ENCODE data around the gene CYSLTR2. TPM values are rescaled to one million over a fixed set of nuclear protein-coding genes. Genes with fewer than 3 reads are reported as not detected.

Gene CYSLTR2
- polyA plus RNA-seq, 4 donors = 0.27 to 1.6 (median 1.4) TPM; not detected in 1

DNA sequence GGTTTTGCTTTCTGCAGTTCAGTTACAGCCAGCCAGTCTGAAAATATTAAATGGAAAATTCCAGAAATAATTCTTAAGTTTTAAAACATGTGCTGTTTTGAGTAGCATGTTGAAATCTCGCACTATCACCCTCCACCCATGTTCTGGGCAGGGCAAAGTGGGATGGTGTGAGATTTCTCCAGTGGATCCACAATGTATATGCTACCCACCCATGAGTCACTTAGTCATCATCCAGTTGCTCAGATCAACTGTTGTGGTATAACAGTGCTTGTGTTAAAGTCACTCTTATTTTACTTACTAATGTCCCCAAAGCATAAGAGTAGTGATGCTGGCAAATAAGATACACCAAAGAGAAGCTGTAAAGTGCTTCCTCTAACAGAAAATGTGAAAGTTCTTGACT, 56.4 kb downstream of the CYSLTR2 start:
- DNase-seq (no peak), FAIRE-seq (no peak)
- WGBS, 3 donors = 87 to 91% (median 90%) methylated on average over 1 of the region's 1 CpG
- no peak overlapping the region for H3K27ac ChIP-seq (ENCODE audit: low read depth in 1 of 3, low read length in 2 of 3)
- no peaks in the 10 kb centered on the region for H3K36me3 ChIP-seq (ENCODE audit: control insufficient read depth in 3 of 3, insufficient read depth in 2 of 3, low read depth in 1 of 3, low read length in 3 of 3)
- no peaks in the 10 kb centered on the region for H3K27me3 ChIP-seq (ENCODE audit: control insufficient read depth in 3 of 3, insufficient read depth in 3 of 3, low read length in 3 of 3)
- H3K4me3 ChIP-seq (ENCODE audit: low read depth in 1 of 3, low read length in 3 of 3) = no peak overlapping the region
- peaks cover 0 to 5% of the 10 kb centered on the region in 2 donors for H3K9me3 ChIP-seq (ENCODE audit: control insufficient read depth in 2 of 2, insufficient read depth in 1 of 2, low read depth in 1 of 2, low read length in 1 of 2)
- H3K4me1 ChIP-seq (ENCODE audit: control insufficient read depth in 3 of 3, insufficient read depth in 2 of 3, low read depth in 1 of 3, low read length in 2 of 3) = no peaks in the 10 kb centered on the region

DNA sequence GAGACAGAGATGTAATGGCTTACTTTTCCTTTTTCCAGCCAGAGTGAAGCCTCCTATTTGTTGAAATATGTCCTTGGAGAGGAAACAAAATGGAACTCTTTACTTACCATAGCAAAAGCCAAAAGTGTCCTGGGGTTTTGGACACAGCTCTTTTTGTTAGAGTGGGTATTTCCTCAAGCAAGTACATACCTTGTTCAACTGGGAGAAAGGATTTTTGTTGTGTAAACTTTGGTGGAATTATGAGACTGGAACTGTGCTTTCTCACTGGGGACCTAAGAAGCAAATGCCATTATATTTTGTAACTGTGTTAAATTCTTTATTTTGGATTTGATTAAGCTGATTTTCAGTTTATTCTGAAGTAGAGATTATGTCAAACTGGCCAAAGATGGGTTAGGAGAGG, 58.4 kb downstream of the CYSLTR2 start:
- FAIRE-seq = no peak

DNA sequence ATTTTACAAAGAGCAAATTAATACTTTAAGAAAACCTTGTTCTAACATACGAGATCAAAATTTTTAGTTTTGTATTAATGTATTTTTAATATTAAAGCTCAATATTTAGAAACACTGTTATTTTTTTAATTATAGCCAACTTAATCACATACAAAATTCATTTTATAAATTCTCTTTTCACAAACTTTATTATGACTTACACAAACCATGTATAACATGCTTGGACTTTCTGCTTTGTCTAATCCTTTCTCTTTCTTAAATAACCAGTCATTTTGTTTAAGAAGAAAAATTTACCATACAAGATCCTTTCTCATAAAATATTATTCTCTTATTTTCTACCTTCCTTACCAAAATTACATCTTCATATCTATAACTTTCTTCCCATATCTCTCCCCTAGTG, 62.2 kb downstream of the CYSLTR2 start:
- peaks cover 0 to 13% of the 10 kb centered on the region in 2 donors for H3K9me3 ChIP-seq (ENCODE audit: control insufficient read depth in 2 of 2, insufficient read depth in 1 of 2, low read depth in 1 of 2, low read length in 1 of 2)
- no peaks in the 10 kb centered on the region for H3K27me3 ChIP-seq (ENCODE audit: control insufficient read depth in 3 of 3, insufficient read depth in 3 of 3, low read length in 3 of 3)
- H3K27ac ChIP-seq (ENCODE audit: low read depth in 1 of 3, low read length in 2 of 3) = no peak overlapping the region
- no peak overlapping the region for H3K4me3 ChIP-seq (ENCODE audit: low read depth in 1 of 3, low read length in 3 of 3)
- no peaks in the 10 kb centered on the region for H3K36me3 ChIP-seq (ENCODE audit: control insufficient read depth in 3 of 3, insufficient read depth in 2 of 3, low read depth in 1 of 3, low read length in 3 of 3)
- WGBS, 3 donors = 82 to 94% (median 85%) methylated on average over 1 of the region's 1 CpG
- H3K4me1 ChIP-seq (ENCODE audit: control insufficient read depth in 3 of 3, insufficient read depth in 2 of 3, low read depth in 1 of 3, low read length in 2 of 3) = no peaks in the 10 kb centered on the region
- DNase-seq (no peak), FAIRE-seq (no peak)

More for the DNA sequence above, 58.4 kb downstream of the CYSLTR2 start:
- Histone ChIP-seq H3K4me3 (ENCODE audit: low read depth in 1 of 3, low read length in 3 of 3) (no peak overlapping the region), H3K27me3 (ENCODE audit: control insufficient read depth in 3 of 3, insufficient read depth in 3 of 3, low read length in 3 of 3) (no peaks in the 10 kb centered on the region), H3K9me3 (ENCODE audit: control insufficient read depth in 2 of 2, insufficient read depth in 1 of 2, low read depth in 1 of 2, low read length in 1 of 2) (peaks cover 0 to 7% of the 10 kb centered on the region in 2 donors), H3K4me1 (ENCODE audit: control insufficient read depth in 3 of 3, insufficient read depth in 2 of 3, low read depth in 1 of 3, low read length in 2 of 3) (no peaks in the 10 kb centered on the region), H3K27ac (ENCODE audit: low read depth in 1 of 3, low read length in 2 of 3) (no peak overlapping the region), H3K36me3 (ENCODE audit: control insufficient read depth in 3 of 3, insufficient read depth in 2 of 3, low read depth in 1 of 3, low read length in 3 of 3) (no peaks in the 10 kb centered on the region)
- no peak for DNase-seq

DNA sequence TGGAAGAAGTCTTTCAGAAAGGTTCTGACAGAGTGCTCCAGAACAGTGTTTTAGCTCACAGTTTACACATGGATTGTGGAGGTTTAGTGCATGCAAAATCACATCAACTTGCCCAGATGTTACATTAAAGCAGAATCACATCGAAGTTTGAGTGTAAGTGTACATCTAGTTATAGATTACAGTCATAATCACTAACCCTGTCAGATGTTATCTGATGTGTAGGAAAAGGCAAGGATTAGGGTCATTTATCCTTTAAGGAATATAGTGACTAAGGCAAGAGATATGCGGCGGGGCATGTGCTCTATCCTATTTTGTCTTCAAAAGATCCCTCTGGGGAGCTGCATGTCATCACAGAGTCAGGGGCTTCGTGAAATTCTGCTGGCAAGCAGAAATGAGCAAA, 66.9 kb downstream of the CYSLTR2 start:
- no peak overlapping the region for H3K4me3 ChIP-seq (ENCODE audit: low read depth in 1 of 3, low read length in 3 of 3)
- no peaks in the 10 kb centered on the region for H3K27me3 ChIP-seq (ENCODE audit: control insufficient read depth in 3 of 3, insufficient read depth in 3 of 3, low read length in 3 of 3)
- WGBS, 3 donors = 73 to 77% (median 75%) methylated on average over 4 of the region's 4 CpGs
- no peak for FAIRE-seq
- no peaks in the 10 kb centered on the region for H3K4me1 ChIP-seq (ENCODE audit: control insufficient read depth in 3 of 3, insufficient read depth in 2 of 3, low read depth in 1 of 3, low read length in 2 of 3)
- no peak overlapping the region for H3K27ac ChIP-seq (ENCODE audit: low read depth in 1 of 3, low read length in 2 of 3)
- DNase-seq = no peak
- H3K36me3 ChIP-seq (ENCODE audit: control insufficient read depth in 3 of 3, insufficient read depth in 2 of 3, low read depth in 1 of 3, low read length in 3 of 3) = no peaks in the 10 kb centered on the region
- H3K9me3 ChIP-seq (ENCODE audit: control insufficient read depth in 2 of 2, insufficient read depth in 1 of 2, low read depth in 1 of 2, low read length in 1 of 2) = peaks cover 0 to 7% of the 10 kb centered on the region in 2 donors

DNA sequence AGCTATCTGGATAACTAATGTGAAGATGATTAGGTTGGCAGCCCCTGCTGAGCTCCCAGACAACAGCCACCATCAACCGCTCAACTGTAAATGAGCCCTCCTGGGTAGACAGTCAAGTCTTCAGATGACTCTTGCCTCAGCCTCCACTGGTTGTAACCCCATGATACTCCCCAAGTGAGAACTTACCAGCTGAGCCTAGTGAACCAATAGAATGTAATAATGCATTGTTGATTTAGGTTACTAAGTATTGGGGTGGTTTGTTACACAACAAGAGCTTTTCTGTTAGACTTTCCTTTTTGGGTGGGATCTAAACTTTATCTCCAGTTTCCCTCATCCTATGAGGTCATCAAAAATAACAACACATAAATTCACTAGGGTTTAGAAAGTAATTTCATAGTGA, 69.4 kb downstream of the CYSLTR2 start:
- WGBS, 3 donors = 97 to 100% (median 100%) methylated on average over 1 of the region's 1 CpG
- no peak overlapping the region for H3K27ac ChIP-seq (ENCODE audit: low read depth in 1 of 3, low read length in 2 of 3)
- no peak overlapping the region for H3K4me3 ChIP-seq (ENCODE audit: low read depth in 1 of 3, low read length in 3 of 3)
- H3K4me1 ChIP-seq (ENCODE audit: control insufficient read depth in 3 of 3, insufficient read depth in 2 of 3, low read depth in 1 of 3, low read length in 2 of 3) = no peaks in the 10 kb centered on the region
- FAIRE-seq = no peak
- H3K27me3 ChIP-seq (ENCODE audit: control insufficient read depth in 3 of 3, insufficient read depth in 3 of 3, low read length in 3 of 3) = no peaks in the 10 kb centered on the region
- no peaks in the 10 kb centered on the region for H3K36me3 ChIP-seq (ENCODE audit: control insufficient read depth in 3 of 3, insufficient read depth in 2 of 3, low read depth in 1 of 3, low read length in 3 of 3)
- DNase-seq = no peak
- H3K9me3 ChIP-seq (ENCODE audit: control insufficient read depth in 2 of 2, insufficient read depth in 1 of 2, low read depth in 1 of 2, low read length in 1 of 2) = peaks cover 0 to 11% of the 10 kb centered on the region in 2 donors

DNA sequence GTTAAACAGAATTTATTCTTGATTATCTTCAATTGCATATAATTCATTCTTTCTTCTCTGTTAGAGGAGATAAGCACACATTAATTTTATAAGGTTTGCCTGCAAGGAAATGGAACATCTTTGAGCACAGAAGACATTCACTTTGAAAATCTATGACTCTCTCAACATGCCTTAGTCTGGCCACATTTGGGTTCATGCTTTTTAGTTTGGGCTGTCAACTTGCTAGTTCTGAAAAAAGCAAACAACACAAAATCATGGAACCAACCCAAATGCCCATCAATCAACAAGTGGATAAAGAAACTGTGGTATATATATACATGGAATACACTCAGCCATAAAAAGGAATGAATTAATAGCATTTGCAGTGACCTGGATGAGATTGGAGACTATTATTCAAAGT, 71.5 kb downstream of the CYSLTR2 start:
- Histone ChIP-seq H3K9me3 (ENCODE audit: control insufficient read depth in 2 of 2, insufficient read depth in 1 of 2, low read depth in 1 of 2, low read length in 1 of 2) (peaks cover 0 to 4% of the 10 kb centered on the region in 2 donors), H3K4me3 (ENCODE audit: low read depth in 1 of 3, low read length in 3 of 3) (no peak overlapping the region), H3K27ac (ENCODE audit: low read depth in 1 of 3, low read length in 2 of 3) (no peak overlapping the region), H3K4me1 (ENCODE audit: control insufficient read depth in 3 of 3, insufficient read depth in 2 of 3, low read depth in 1 of 3, low read length in 2 of 3) (peaks cover 0 to 3% (median 0%) of the 10 kb centered on the region in 3 donors), H3K36me3 (ENCODE audit: control insufficient read depth in 3 of 3, insufficient read depth in 2 of 3, low read depth in 1 of 3, low read length in 3 of 3) (no peaks in the 10 kb centered on the region), H3K27me3 (ENCODE audit: control insufficient read depth in 3 of 3, insufficient read depth in 3 of 3, low read length in 3 of 3) (no peaks in the 10 kb centered on the region)
- no peak for DNase-seq
- no peak for FAIRE-seq

DNA sequence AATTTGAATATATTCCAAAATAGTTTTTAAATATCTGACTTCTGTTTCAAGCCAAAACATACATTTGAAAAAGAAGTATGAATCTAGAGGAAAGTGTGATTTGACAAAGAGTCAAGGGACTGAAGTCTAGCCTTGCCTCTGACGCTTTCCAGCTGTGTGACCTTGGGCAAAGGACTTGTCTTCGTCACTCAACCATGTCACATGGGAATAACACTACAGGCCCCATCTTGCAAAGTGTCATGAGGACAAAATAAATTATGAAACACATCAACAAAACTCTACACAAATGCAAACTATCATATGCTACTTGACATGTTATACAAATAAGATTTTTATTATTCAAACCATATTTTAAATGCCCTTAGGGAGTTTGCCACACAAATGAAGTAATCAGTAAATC, 73.0 kb downstream of the CYSLTR2 start:
- no peak overlapping the region for H3K4me3 ChIP-seq (ENCODE audit: low read depth in 1 of 3, low read length in 3 of 3)
- WGBS, 3 donors = 64 to 80% (median 78%) methylated on average over 2 of the region's 2 CpGs
- no peak for FAIRE-seq
- peaks cover 0 to 4% of the 10 kb centered on the region in 2 donors for H3K9me3 ChIP-seq (ENCODE audit: control insufficient read depth in 2 of 2, insufficient read depth in 1 of 2, low read depth in 1 of 2, low read length in 1 of 2)
- H3K27me3 ChIP-seq (ENCODE audit: control insufficient read depth in 3 of 3, insufficient read depth in 3 of 3, low read length in 3 of 3) = no peaks in the 10 kb centered on the region
- no peak overlapping the region for H3K27ac ChIP-seq (ENCODE audit: low read depth in 1 of 3, low read length in 2 of 3)
- no peak for DNase-seq
- no peaks in the 10 kb centered on the region for H3K36me3 ChIP-seq (ENCODE audit: control insufficient read depth in 3 of 3, insufficient read depth in 2 of 3, low read depth in 1 of 3, low read length in 3 of 3)
- H3K4me1 ChIP-seq (ENCODE audit: control insufficient read depth in 3 of 3, insufficient read depth in 2 of 3, low read depth in 1 of 3, low read length in 2 of 3) = peaks cover 0 to 5% (median 0%) of the 10 kb centered on the region in 3 donors

DNA sequence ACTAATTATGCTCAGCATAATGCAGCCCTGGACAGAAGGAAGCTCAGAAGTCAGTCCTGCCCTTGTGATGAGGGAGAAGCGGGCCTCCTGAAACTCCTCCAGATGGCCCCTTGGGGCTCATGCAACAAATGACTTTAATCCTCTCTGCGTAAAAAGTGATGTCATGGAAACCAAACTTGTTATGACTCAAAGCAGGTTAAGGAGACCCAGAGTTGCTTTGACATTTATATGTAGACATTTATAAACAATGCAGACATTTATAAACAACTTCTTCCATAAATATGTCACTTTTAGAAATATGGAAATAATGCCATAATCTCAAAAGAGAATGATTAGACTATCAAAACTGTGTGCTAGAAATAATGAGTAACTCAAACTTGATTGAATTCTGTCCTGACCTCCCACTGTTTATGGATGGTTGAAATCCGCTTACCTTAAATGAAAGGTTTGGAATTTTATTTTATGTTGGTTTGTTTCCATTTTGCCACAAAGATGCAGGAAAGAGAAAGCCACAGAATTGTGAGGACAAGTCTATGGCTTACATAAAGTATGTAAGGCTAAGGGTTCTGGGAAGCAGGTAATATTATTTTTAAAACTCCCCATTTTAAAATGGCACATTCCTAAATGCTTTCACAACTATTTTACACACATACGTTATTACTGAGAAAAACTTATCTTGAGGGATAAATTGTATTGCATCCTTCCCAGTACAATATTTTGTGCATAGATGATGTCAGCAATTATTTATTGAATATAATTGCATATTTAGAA, 73.7 kb downstream of the CYSLTR2 start:
- H3K36me3 ChIP-seq (ENCODE audit: control insufficient read depth in 3 of 3, insufficient read depth in 2 of 3, low read depth in 1 of 3, low read length in 3 of 3) = no peaks in the 10 kb centered on the region
- no peak overlapping the region for H3K27ac ChIP-seq (ENCODE audit: low read depth in 1 of 3, low read length in 2 of 3)
- H3K9me3 ChIP-seq (ENCODE audit: control insufficient read depth in 2 of 2, insufficient read depth in 1 of 2, low read depth in 1 of 2, low read length in 1 of 2) = peaks cover 0 to 4% of the 10 kb centered on the region in 2 donors
- DNase-seq = peak in 1 of 2 donors; percentile 12
- no peaks in the 10 kb centered on the region for H3K27me3 ChIP-seq (ENCODE audit: control insufficient read depth in 3 of 3, insufficient read depth in 3 of 3, low read length in 3 of 3)
- no peak for FAIRE-seq
- WGBS, 3 donors = 63 to 70% (median 69%) methylated on average over 4 of the region's 4 CpGs
- H3K4me1 ChIP-seq (ENCODE audit: control insufficient read depth in 3 of 3, insufficient read depth in 2 of 3, low read depth in 1 of 3, low read length in 2 of 3) = peaks cover 0 to 7% (median 0%) of the 10 kb centered on the region in 3 donors
- no peak overlapping the region for H3K4me3 ChIP-seq (ENCODE audit: low read depth in 1 of 3, low read length in 3 of 3)

DNA sequence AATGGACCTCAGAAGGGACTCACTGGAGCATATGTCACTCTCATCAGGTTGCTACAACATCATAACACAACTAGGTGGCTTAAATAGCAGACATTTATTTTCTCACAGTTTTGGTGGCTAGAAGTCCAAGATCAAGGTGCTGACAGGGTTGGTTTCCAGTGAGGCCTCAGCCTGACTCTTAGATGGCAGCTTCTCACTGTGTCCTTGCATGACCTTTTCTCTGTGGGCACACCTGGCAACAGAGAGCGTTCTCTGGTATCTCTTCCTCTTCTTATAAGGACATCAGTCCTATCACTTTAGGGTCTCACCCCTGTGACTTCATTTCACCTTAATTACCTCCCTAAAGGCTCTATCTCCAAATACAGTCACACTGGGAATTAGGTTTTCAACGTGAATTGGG, 74.5 kb downstream of the CYSLTR2 start:
- Histone ChIP-seq H3K4me1 (ENCODE audit: control insufficient read depth in 3 of 3, insufficient read depth in 2 of 3, low read depth in 1 of 3, low read length in 2 of 3) (peaks cover 0 to 7% (median 0%) of the 10 kb centered on the region in 3 donors), H3K4me3 (ENCODE audit: low read depth in 1 of 3, low read length in 3 of 3) (no peak overlapping the region), H3K36me3 (ENCODE audit: control insufficient read depth in 3 of 3, insufficient read depth in 2 of 3, low read depth in 1 of 3, low read length in 3 of 3) (no peaks in the 10 kb centered on the region), H3K27me3 (ENCODE audit: control insufficient read depth in 3 of 3, insufficient read depth in 3 of 3, low read length in 3 of 3) (no peaks in the 10 kb centered on the region), H3K9me3 (ENCODE audit: control insufficient read depth in 2 of 2, insufficient read depth in 1 of 2, low read depth in 1 of 2, low read length in 1 of 2) (peaks cover 0 to 4% of the 10 kb centered on the region in 2 donors), H3K27ac (ENCODE audit: low read depth in 1 of 3, low read length in 2 of 3) (no peak overlapping the region)
- no peak for FAIRE-seq
- DNase-seq = no peak
- WGBS, 3 donors = 63 to 75% (median 70%) methylated on average over 2 of the region's 2 CpGs
